OCI-LY1 (cell line): ENCODE results near the gene GSTA1.
"Not testable (repeated sequence)": the region's sequence is repeated elsewhere in the genome, so short reads cannot be mapped to it uniquely, and the experiment has no call there.

Experiments used
- H2AFZ ChIP-seq: fragments of 200-600 bp; sonication (generic), shearing (Covaris generic); 2 replicates; pipeline ENCODE4 v1.6.0; 2014; ENCODE audit warnings: antibody characterized with exemption, mild to moderate bottlenecking, low read length
- H3F3A ChIP-seq: fragments of 200-600 bp; sonication (generic), shearing (Covaris generic); 2 replicates; pipeline ENCODE4 v1.6.0; 2014; ENCODE audit warnings: mild to moderate bottlenecking, antibody characterized with exemption, low read length, moderate library complexity; ENCODE audit not compliant: insufficient read depth
- H3K27ac ChIP-seq: fragments of 200-600 bp; sonication (generic); 2 replicates; pipeline ENCODE4 v1.5.1; 2014; ENCODE audit warnings: low read length, mixed run types, mild to moderate bottlenecking, low read depth; ENCODE audit not compliant: poor library complexity, severe bottlenecking
- H3K27me3 ChIP-seq: fragments of 200-600 bp; sonication (generic); 2 replicates; pipeline ENCODE4 v1.6.0; 2014; ENCODE audit warnings: antibody characterized with exemption, mild to moderate bottlenecking, low read length, moderate library complexity; ENCODE audit not compliant: insufficient read depth
- H3K36me3 ChIP-seq: fragments of 200-600 bp; sonication (generic); 2 replicates; pipeline ENCODE4 v1.6.1; 2014; ENCODE audit warnings: mild to moderate bottlenecking, antibody characterized with exemption, low read length, moderate library complexity, mixed read lengths; ENCODE audit not compliant: insufficient read depth
- H3K4me1 ChIP-seq: fragments of 200-600 bp; sonication (generic); 2 replicates; pipeline ENCODE4 v1.5.1; 2014; ENCODE audit warnings: mild to moderate bottlenecking, low read length, moderate library complexity; ENCODE audit not compliant: insufficient read depth, severe bottlenecking
- H3K4me2 ChIP-seq: fragments of 200-600 bp; sonication (generic), shearing (Covaris generic); 2 replicates; pipeline ENCODE4 v1.6.1; 2014; ENCODE audit warnings: low read length
- H3K4me3 ChIP-seq: fragments of 200-600 bp; sonication (generic); 2 replicates; pipeline ENCODE4 v1.5.1; 2014; ENCODE audit warnings: low read length, low read depth, mild to moderate bottlenecking, mixed read lengths; ENCODE audit not compliant: poor library complexity, severe bottlenecking
- H3K79me2 ChIP-seq: fragments of 200-600 bp; shearing (Covaris generic); 2 replicates; pipeline ENCODE4 v1.6.1; 2016; ENCODE audit warnings: mixed run types, low read length, mixed read lengths; ENCODE audit not compliant: insufficient read depth
- H3K9ac ChIP-seq: fragments of 200-600 bp; sonication (generic), shearing (Covaris generic); 2 replicates; pipeline ENCODE4 v1.6.1; 2014; ENCODE audit warnings: mild to moderate bottlenecking, low read length, mixed read lengths
- H3K9me2 ChIP-seq: fragments of 200-600 bp; sonication (generic), shearing (Covaris generic); 2 replicates; pipeline ENCODE4 v1.6.1; 2014; ENCODE audit warnings: low read depth, mild to moderate bottlenecking, low read length, mixed read lengths
- H3K9me3 ChIP-seq: fragments of 200-600 bp; shearing (Covaris generic); 2 replicates; pipeline ENCODE4 v1.6.1; 2014; ENCODE audit warnings: low read length, mixed read lengths
- H4K20me1 ChIP-seq: fragments of 200-600 bp; sonication (generic), shearing (Covaris generic); 2 replicates; pipeline ENCODE4 v1.6.0; 2016; ENCODE audit warnings: mild to moderate bottlenecking, low read length; ENCODE audit not compliant: insufficient read depth
- EZH2 ChIP-seq: fragments of 200-600 bp; sonication (generic), shearing (Covaris generic); IDR thresholded peaks from 2 replicates; pipeline ENCODE4 v1.8.0; 2017; ENCODE audit warnings: borderline replicate concordance, mixed run types, mild to moderate bottlenecking, antibody characterized with exemption, low read length, moderate library complexity, mixed read lengths
- TF ChIP-seq, protein P1 (sequence below): fragments of 200-600 bp; sonication (generic), shearing (Covaris generic); IDR thresholded peaks from 2 replicates; pipeline ENCODE4 v1.5.1; 2017; ENCODE audit warnings: mild to moderate bottlenecking, antibody characterized with exemption, low read length, moderate library complexity, mixed read lengths

GSTA1 gene

DNA sequence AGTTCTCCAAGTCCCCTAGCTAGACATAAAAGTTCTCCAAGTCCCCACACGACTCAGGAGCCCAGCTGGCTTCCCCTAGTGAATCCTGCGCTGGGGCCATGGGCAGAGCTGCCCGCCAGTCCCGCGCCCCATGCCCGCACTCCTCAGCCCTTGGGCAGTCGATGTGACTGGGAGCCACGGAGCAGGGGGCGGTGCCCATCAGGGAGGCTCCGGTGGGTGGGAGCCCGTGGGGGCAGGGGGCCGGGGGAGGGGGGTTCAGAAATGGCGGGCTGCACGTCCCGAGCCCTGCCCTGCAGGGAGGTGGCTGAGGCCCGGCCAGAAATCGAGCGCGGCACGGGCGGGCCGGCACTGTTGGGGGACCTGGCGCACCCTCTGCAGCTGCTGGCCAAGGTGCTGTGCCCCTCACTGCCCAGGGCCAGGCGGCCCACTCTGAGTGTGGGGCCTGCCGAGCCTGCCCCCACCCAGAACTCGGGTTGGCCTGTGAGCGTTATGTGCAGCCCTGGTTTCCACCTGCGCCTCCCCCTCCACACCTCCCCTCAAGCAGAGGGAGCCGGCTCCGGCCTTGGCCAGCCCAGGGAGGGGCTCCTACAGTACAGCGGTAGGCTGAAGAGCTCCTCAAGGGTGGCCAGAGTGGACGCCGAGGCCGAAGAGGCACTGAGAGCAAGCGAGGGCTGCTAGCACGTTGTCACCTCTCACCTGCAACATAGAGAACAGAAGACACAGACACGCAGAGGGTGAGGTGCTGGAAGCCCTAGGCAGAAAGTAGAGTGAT lies 25.6 kb upstream of the GSTA1 start:
- Histone ChIP-seq H3K4me1 (no peaks in the 10 kb centered on the region), H3F3A (no peaks in the 10 kb centered on the region), H4K20me1 (no peaks in the 10 kb centered on the region), H3K27me3 (no peaks in the 10 kb centered on the region), H3K4me3 (no peak overlapping the region), H3K9me3 (no peaks in the 10 kb centered on the region), H3K27ac (no peak overlapping the region), H3K79me2 (no peaks in the 10 kb centered on the region), H3K9me2 (no peaks in the 10 kb centered on the region), H3K9ac (no peak overlapping the region), H2AFZ (no peak overlapping the region), H3K36me3 (no peaks in the 10 kb centered on the region), H3K4me2 (no peak overlapping the region)
- TF ChIP-seq, protein P1, sequence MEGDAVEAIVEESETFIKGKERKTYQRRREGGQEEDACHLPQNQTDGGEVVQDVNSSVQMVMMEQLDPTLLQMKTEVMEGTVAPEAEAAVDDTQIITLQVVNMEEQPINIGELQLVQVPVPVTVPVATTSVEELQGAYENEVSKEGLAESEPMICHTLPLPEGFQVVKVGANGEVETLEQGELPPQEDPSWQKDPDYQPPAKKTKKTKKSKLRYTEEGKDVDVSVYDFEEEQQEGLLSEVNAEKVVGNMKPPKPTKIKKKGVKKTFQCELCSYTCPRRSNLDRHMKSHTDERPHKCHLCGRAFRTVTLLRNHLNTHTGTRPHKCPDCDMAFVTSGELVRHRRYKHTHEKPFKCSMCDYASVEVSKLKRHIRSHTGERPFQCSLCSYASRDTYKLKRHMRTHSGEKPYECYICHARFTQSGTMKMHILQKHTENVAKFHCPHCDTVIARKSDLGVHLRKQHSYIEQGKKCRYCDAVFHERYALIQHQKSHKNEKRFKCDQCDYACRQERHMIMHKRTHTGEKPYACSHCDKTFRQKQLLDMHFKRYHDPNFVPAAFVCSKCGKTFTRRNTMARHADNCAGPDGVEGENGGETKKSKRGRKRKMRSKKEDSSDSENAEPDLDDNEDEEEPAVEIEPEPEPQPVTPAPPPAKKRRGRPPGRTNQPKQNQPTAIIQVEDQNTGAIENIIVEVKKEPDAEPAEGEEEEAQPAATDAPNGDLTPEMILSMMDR: no peak
- no peak for TF ChIP-seq EZH2

DNA sequence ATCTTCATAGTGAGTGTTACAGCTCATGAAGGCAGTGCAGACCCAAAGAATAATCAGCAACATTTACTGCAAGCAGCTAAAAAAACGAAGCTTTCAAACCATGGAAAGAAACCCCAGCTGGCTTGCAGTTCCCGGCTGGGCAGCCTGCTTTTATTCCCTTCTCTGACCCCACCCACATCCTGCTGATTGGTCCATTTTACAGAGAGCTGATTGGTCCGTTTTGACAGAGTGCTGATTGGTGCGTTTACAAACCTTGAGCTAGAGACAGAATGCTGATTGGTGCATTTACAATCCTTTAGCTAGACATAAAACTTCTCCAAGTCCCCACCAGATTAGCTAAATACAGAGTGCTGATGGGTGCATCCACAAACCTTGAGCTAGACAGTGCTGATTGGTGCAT lies 25.0 kb upstream of the GSTA1 start:
- H2AFZ ChIP-seq, H3K4me1 ChIP-seq, H3K27ac ChIP-seq, H3K4me2 ChIP-seq, H3K79me2 ChIP-seq, H3K4me3 ChIP-seq, H3K9me3 ChIP-seq, H3F3A ChIP-seq, H3K36me3 ChIP-seq, H3K27me3 ChIP-seq, H3K9ac ChIP-seq, H3K9me2 ChIP-seq, H4K20me1 ChIP-seq: not testable (repeated sequence)

DNA sequence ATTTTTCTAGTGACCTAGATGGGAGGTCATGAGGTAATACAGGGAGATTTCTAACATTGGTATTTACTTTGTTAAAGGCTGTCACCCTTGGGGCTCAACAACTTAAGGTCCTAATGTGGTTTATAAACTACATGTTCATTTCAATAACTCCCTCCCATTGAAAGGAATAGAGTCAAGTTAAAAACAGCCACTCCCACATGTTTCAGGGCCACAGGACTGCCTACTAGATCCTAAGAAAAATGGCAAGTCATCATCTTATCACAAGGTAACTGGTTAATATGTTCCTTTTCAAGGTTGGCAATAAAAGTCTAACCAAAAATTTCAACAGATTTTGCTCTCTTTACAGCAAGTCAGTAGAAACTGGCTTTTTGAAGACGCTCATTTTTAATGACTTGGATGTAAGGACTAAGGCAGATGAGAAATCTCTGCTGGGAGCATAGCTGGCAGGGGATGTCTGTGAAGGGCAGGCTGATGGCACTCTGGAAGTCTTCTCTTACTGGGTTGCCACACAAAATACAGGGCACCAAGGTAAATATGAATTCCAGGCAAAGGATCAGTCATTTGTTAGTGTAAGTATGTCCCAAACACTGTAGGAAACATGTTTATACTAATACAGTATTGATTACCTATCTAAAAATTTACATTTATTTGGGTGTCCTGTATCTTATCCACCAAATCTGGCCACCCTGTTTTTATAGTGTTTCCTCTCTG lies 23.6 kb upstream of the GSTA1 start:
- not testable (repeated sequence) for H3K4me1 ChIP-seq, H3K36me3 ChIP-seq, H3K27ac ChIP-seq, H3F3A ChIP-seq, H3K27me3 ChIP-seq, H3K4me3 ChIP-seq, H3K79me2 ChIP-seq, H2AFZ ChIP-seq, H3K9me2 ChIP-seq, H4K20me1 ChIP-seq, H3K9ac ChIP-seq, H3K9me3 ChIP-seq, H3K4me2 ChIP-seq

DNA sequence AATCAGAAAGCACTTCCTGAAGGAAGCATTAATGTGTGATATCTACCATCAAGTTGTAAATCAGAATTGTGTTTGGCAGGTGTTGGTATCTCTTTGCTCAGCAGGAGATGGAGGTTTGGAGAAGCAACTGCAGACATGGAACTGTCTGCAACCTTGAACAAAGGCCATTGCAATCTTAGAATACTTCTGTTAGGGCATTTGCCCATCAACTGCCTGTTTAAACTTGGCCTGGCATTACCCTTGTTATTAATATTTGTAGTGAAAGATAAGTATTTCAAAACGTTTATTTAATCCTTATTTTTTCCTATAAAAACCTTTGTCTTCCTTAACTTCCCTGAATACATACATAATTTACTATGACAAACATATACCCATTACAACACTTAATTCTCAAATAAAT lies 22.9 kb upstream of the GSTA1 start:
- TF ChIP-seq EZH2: no peak
- TF ChIP-seq, protein P1: no peak

DNA sequence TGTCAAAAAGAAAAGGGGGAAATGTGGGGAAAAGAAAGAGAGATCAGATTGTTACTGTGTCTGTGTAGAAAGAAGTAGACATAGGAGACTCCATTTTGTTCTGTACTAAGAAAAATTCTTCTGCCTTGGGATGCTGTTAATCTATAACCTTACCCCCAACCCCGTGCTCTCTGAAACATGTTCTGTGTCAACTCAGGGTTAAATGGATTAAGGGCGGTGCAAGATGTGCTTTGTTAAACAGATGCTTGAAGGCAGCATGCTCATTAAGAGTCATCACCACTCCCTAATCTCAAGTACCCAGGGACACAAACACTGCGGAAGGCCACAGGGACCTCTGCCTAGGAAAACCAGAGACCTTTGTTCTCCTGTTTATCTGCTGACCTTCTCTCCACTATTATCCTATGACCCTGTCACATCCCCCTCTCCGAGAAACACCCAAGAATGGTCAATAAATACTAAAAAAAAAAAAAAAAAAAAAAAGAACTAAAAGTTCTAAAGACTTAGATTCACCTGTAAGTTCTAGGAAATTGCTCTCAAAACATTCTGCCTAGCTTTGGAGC lies 22.4 kb upstream of the GSTA1 start:
- not testable (repeated sequence) for H3K79me2 ChIP-seq, H3F3A ChIP-seq, H3K4me2 ChIP-seq, H3K9ac ChIP-seq, H3K9me2 ChIP-seq, H3K27me3 ChIP-seq, H4K20me1 ChIP-seq, H3K36me3 ChIP-seq, H3K4me1 ChIP-seq, H3K9me3 ChIP-seq, H2AFZ ChIP-seq, H3K27ac ChIP-seq, H3K4me3 ChIP-seq

More for the DNA sequence above, 22.9 kb upstream of the GSTA1 start:
- no peak overlapping the region for H2AFZ ChIP-seq
- no peaks in the 10 kb centered on the region for H3K36me3 ChIP-seq
- no peak overlapping the region for H3K27ac ChIP-seq
- H3K4me3 ChIP-seq: no peak overlapping the region
- H3K9me3 ChIP-seq: no peaks in the 10 kb centered on the region
- H3K79me2 ChIP-seq: no peaks in the 10 kb centered on the region
- no peak overlapping the region for H3K4me2 ChIP-seq
- no peaks in the 10 kb centered on the region for H4K20me1 ChIP-seq
- no peak overlapping the region for H3K9ac ChIP-seq
- H3F3A ChIP-seq: no peaks in the 10 kb centered on the region
- H3K4me1 ChIP-seq: no peaks in the 10 kb centered on the region
- no peaks in the 10 kb centered on the region for H3K9me2 ChIP-seq
- no peaks in the 10 kb centered on the region for H3K27me3 ChIP-seq
